NCI-H1694 (cell line): ENCODE data around the gene NLE1.

Source experiments
- DNase-seq: peaks from one replicate; lab custom pipeline; 2025; lab: John Stamatoyannopoulos, UW

The NLE1 gene

DNA sequence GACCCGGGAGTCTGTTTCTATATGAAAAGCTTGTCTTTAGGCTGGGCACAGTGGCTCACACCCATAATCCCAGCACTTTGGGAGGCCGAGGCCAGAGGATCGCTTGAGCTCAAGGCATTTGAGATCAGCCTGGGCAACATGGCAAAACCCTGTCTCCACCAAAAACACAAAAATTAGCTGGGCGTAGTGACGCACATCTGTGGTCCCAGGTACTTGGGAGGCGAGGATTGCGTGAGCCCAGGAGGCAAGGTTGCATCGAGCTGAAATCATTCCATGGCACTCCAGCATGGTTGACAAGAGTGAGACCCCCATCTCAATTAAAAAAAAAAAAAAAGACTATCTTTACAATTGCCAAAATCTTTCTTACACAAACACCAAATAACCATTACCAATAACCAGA is 55.9 kb downstream of the NLE1 start:
- no peak for DNase-seq

DNA sequence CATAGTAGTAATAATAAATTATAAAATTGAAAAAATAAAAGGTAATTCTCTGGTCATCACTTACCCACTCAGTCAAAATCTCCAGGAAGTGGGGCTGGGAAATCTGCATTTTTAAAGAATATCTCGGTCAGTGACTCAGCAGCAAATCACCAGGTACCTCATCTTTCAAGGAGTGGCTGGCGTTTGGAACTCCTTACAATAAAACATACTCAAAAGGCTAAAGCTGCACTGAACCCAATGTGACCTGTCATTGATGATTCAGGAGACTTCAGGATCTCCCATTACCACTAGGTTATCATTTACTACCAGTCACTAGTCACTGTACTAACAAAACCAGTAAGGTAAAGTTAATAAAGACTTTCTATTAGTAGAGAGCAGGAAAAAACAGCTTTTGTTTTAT is 57.1 kb downstream of the NLE1 start:
- DNase-seq, result no peak

DNA sequence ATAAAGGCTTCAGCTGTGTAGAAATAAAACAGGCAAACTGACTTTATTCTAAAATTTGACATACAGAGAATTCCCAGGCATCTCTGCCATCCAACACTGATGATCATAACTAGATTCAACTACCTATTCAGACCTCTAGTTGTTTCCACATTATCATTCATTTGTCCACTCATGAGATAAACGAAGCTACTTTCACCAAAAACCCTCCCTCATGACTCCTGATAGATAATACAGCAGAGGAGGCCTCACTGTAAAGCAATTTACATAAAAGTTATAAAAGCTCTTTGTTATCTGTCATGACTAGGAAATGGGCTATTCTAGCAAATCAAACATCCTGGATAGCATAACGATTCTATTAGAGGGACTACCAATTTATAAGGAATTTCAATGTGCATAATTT is 59.0 kb downstream of the NLE1 start:
- no peak for DNase-seq

DNA sequence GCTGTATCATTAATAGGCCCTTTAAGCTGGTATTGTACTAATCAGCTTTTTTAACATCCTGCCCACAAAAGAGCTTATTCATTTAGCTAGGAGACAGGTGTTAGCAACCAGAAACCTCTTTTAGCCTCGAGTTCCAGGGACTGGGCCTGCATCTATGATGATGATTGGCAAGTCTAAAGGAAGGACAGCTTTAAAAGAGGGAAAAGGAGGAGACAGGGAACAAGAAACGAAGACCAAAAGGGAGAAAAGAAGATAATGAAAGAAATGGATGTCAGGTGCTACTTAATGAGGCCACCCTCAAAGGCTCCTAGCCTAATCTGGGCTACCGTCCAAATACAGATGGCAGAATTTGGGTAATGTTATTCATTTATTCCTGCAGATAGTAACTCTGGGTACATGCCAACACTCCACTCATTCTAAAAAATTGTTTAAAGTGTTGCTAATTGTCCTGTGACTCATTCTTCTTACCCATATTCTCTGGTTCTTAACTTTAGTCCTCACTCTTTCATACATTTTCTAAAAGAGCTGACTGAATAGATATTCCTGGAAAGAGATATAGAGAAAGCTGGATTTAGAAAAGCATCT is 59.9 kb downstream of the NLE1 start:
- DNase-seq, result peak; percentile 63

DNA sequence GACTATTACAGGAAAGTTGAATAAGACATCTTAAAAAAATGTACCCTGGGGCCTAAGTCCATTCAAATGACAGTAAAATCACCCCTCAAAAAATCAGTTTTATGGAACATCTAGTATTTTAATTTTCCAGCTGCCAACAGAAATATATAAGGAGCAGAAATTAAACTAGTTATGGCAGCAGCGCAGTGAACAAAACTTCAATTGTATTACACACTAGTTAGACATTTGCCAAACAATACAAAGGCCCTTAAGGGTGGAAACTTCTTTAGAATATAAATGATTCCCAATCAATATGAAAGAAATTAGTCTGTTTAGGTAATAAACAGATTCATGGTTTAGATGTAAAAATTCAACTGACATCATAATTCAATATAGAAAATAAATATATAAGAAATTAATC is 60.5 kb downstream of the NLE1 start:
- DNase-seq, result no peak

DNA sequence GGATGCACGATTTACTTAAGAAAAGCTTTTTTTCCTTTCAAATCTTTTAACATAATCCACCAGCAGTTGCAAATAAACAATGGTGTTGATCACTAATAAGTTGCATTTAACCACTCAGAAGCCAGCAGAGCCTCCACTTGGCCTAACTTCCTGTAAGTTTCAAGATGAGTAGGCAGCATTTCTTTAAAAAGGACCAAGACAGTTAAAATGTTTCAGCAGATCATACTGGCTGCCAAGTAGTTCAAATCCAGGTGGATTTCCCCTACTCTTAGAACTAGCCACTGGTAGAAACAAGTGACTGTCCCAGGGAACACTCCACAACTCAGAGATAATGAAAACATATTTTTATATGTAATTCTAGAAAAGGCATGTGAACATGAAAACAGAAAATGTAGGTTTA is 61.6 kb downstream of the NLE1 start:
- DNase-seq, result no peak

DNA sequence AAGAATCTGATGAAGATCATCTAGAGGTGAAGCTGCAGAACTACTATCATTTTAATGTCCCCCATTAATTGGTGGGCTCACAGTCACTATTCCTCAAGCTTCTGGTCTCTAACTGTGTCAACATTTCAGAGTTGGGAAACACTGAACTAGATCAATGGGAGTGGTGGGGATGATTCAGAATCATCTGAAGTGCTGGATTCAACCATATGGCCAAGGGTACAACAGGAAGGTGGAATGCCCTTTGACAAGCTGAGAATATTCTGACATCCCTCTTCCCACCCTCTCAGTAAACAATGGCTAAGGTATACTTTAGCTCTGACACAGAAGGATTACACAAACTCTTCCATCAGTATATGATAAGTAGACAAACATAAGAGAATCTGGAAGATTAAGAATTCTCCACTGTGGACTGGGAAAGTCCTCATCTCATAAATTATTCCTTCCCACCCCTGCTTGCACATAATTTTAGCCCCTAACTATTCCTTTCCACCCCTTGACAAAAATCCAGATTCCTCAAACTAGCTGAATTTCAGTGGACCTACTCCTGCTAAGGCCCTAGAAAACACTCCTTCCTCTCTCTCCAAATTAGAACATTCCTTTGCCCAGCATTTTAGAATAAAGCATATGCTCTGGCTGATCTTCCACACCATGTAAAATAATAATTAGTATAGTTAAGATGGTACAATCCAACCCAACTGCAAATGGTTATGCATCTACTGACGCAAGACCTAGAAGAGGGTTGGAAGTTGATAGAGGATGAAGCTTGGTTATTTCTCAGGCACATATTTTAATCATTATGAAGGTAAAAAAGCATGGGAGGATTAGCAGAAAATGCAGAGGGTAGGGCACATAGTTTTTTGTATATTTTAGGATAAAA is 62.3 kb downstream of the NLE1 start:
- no peak for DNase-seq
